ENCODE measurements around the gene PLCB1. TPM values are rescaled to one million over a fixed set of nuclear protein-coding genes. Genes with fewer than 3 reads are reported as not detected.

PLCB1 gene
- total and polyA plus RNA-seq, 2 donors (not counting 3 experiments of a cell fraction or from before 2014, with no cell fraction given), result 10.2 to 53.4 TPM

DNA sequence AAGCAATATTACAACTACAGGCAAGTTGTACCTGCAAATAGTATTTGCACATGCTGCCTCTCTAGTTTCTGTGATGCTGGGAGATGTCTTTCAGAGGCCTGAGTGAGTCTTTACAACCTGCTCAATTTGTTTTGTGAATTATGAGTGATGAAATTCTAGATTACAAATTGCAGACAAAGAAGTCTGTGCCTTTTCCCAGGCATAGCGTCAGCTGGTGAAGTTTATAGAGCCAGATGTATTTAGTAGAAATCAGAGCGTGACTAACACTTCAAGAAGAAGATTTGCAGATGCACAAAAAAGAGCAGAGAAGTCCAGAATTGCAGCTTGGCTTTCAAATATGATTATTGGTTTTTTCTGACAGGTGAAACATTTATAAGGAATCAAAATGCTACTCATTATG is 289.9 kb downstream of the PLCB1 start:
- TF ChIP-seq MYC (IDR thresholded peaks at IDR 0.05; ENCODE audit: low read depth, low read length) (no peak), FOS (IDR thresholded peaks at IDR 0.05; ENCODE audit: borderline replicate concordance, insufficient read depth, low read length) (no peak), POLR2AphosphoS5 (IDR thresholded peaks at IDR 0.05; ENCODE audit: insufficient read depth, low read depth, low read length) (no peak), JUN (IDR thresholded peaks at IDR 0.05; ENCODE audit: borderline replicate concordance, insufficient read depth, insufficient read length, low read depth) (no peak), CTCF (IDR thresholded peaks at IDR 0.05; ENCODE audit: extremely low read depth in 1 of 2, insufficient read depth in 1 of 2, low read depth in 1 of 2, low read length in 2 of 2) (no peak), POLR2A (IDR thresholded peaks at IDR 0.05; ENCODE audit: low read depth, low read length) (no peak), GATA2 (IDR thresholded peaks at IDR 0.05; ENCODE audit: insufficient read depth, insufficient read length, low read depth, low read length) (no peak), EZH2 (IDR thresholded peaks at IDR 0.05; ENCODE audit: borderline replicate concordance, low read depth, low read length, severe bottlenecking) (no peak), MAX (IDR thresholded peaks at IDR 0.05; ENCODE audit: insufficient read depth, insufficient read length) (no peak)
- dilution Hi-C loops (cut with MboI; ENCODE audit: extremely low pct_ligation_motif_present, low sequenced_read_pairs), result no loop called here
- H3K9me3 ChIP-seq (replicated peaks; ENCODE audit: control insufficient read depth, insufficient read depth, low read length), result no peaks in the 10 kb centered on the region
- H3K27ac ChIP-seq (ENCODE audit: insufficient read depth, low read depth, low read length), result no peak overlapping the region
- POLR2A ChIA-PET, result no interaction called here
- FAIRE-seq, result no peak
- no peak overlapping the region for H3K9ac ChIP-seq (replicated peaks; ENCODE audit: extremely low read depth, insufficient read depth, low read length)
- H3K4me3 ChIP-seq (replicated peaks in 1 of 3; ENCODE audit: insufficient read depth in 1 of 3, low read depth in 1 of 3, low read length in 3 of 3), result no peak overlapping the region
- CTCF ChIA-PET, result no interaction called here
- no peaks in the 10 kb centered on the region for H3K4me1 ChIP-seq (ENCODE audit: control insufficient read depth, extremely low read depth, insufficient read depth, low read length)
- no TSS peak for BruUV-seq (replicated peaks)
- no peaks in the 10 kb centered on the region for H3K9me1 ChIP-seq (replicated peaks; ENCODE audit: control insufficient read depth, extremely low read depth, insufficient read depth, low read length)
- H2AFZ ChIP-seq (ENCODE audit: low read depth, low read length), result no peak overlapping the region
- no peak for DNase-seq (ENCODE audit: low read depth, low spot score)
- no peak overlapping the region for H3K4me2 ChIP-seq (ENCODE audit: insufficient read depth, low read length)
- H3K27me3 ChIP-seq (ENCODE audit: control insufficient read depth in 2 of 2, insufficient read depth in 2 of 2, low read length in 2 of 2), result no peaks in the 10 kb centered on the region
- H3K36me3 ChIP-seq (ENCODE audit: control insufficient read depth in 2 of 2, extremely low read depth in 1 of 2, insufficient read depth in 2 of 2, low read length in 2 of 2), result no peaks in the 10 kb centered on the region
- no peaks in the 10 kb centered on the region for H4K20me1 ChIP-seq (replicated peaks; ENCODE audit: control insufficient read depth, extremely low read depth, insufficient read depth, low read length)
- no peaks in the 10 kb centered on the region for H3K79me2 ChIP-seq (ENCODE audit: control insufficient read depth, insufficient read depth, low read length)
- intact Hi-C loops (cut with micrococcal nuclease), result no loop called here
